Measurements from ENCODE around the gene GTPBP3. TPM values are rescaled to one million over a fixed set of nuclear protein-coding genes. Genes with fewer than 3 reads are reported as not detected.

GTPBP3 gene
- total and polyA plus RNA-seq, 8 donors, result 11.2 to 93.9 (median 20.3) TPM

DNA sequence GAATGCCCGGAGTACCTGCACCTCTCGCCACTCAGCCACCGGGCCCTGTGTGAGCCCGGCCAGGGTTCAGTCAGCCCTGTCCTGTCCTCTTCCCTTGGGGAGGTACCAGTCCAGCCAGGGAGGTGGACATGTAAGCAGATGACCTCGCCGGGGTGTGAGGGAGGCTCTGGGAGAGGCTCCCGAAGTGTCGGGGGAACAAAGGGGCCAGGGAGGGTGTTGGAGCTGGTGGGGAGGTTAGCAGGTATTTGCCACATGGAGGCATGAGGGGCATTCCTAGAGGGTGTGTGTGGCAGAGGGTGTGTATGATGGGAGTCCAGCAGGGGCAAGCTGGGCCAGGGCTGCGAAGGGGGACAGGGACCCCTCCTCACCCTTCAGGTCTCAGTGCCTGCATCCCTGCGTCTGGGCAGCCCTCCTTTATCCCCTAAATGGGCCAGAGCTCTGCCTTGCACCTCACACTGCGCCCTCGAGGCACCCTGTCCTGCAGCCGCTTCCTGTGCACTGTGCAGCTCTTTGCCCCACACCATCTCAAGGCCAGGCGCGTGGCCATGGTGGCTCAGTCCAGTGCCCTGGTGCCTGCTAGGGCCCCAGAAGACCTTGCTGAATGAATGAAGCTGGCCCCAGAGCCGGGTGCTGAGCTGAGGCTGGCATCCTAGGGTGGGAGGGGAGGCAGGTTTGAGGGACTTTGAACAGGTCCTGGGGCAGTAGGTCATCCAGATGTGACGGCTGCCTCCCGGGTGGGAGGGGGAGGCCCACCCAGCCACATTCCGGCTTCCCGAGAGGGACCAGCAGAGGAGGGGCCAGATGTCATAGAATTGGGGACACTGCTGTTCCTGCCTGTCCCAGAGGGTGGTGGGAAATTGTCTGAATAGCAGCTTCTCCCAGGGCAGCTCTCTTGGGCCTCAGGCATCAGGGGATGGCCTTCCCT, 24.9 kb upstream of the GTPBP3 start:
- intact Hi-C loops (cut with DNase I; ENCODE audit: low total_unique reads), result no loop called here
- Histone ChIP-seq H3K27me3 (no peaks in the 10 kb centered on the region), H3K36me3 (peaks cover 30 to 56% (median 36%) of the 10 kb centered on the region in 4 donors), H3K4me3 (no peak overlapping the region), H3K27ac (peak overlapping the region in 1 of 5 donors; percentile 50), H3K4me1 (peaks cover 24 to 61% (median 36%) of the 10 kb centered on the region in 4 donors), H3K9me3 (no peaks in the 10 kb centered on the region)
- 78 to 85% (median 85%) methylated on average over 11 to 20 of the region's 20 CpGs for WGBS, 5 donors
- TF ChIP-seq POLR2A (IDR thresholded peaks at IDR 0.05) (no peak), POLR2AphosphoS5 (IDR thresholded peaks at IDR 0.05) (no peak), EP300 (IDR thresholded peaks at IDR 0.05) (no peak)
- TF ChIP-seq, protein P1, sequence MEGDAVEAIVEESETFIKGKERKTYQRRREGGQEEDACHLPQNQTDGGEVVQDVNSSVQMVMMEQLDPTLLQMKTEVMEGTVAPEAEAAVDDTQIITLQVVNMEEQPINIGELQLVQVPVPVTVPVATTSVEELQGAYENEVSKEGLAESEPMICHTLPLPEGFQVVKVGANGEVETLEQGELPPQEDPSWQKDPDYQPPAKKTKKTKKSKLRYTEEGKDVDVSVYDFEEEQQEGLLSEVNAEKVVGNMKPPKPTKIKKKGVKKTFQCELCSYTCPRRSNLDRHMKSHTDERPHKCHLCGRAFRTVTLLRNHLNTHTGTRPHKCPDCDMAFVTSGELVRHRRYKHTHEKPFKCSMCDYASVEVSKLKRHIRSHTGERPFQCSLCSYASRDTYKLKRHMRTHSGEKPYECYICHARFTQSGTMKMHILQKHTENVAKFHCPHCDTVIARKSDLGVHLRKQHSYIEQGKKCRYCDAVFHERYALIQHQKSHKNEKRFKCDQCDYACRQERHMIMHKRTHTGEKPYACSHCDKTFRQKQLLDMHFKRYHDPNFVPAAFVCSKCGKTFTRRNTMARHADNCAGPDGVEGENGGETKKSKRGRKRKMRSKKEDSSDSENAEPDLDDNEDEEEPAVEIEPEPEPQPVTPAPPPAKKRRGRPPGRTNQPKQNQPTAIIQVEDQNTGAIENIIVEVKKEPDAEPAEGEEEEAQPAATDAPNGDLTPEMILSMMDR (IDR thresholded peaks at IDR 0.05), result no peak
- DNase-seq, result peak in 1 of 2 donors; percentile 42

DNA sequence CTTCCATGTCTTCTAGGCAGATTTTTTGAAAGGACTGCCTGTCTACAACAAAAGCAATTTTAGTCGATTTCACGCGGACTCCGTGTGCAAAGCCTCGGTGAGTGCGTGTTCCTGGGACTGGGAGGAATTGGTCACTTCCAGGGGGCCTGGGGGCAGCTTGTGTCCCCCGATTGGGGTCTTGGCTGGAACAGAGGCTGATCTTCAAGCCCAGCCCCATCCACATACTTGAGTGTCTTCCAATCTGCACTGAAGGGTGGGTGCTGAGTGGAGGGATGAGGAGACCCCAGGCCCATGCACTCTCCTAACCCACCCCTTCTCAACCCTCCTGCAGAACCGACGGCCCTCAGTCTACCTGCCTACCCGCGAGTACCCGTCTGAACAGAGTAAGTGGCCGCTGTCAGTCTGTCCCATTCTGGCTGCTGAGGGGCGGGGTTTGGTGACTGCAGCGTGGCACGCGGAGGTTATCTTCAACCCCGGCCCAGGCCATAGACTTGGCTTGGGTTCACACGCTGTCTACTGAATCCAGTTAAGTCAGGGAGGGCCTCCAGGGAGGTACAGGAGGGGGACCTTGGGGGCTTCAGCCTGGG, 23.3 kb upstream of the GTPBP3 start:
- Histone ChIP-seq H3K27me3 (no peaks in the 10 kb centered on the region), H3K9me3 (no peaks in the 10 kb centered on the region), H3K4me3 (no peak overlapping the region), H3K4me1 (peaks cover 20 to 58% (median 34%) of the 10 kb centered on the region in 4 donors), H3K27ac (no peak overlapping the region), H3K36me3 (peaks cover 37 to 72% (median 47%) of the 10 kb centered on the region in 4 donors)
- no peak for DNase-seq
- WGBS, 5 donors, result 52 to 73% (median 65%) methylated on average over 17 to 19 of the region's 19 CpGs
- TF ChIP-seq EP300 (IDR thresholded peaks at IDR 0.05) (no peak), POLR2A (IDR thresholded peaks at IDR 0.05) (no peak), POLR2AphosphoS5 (IDR thresholded peaks at IDR 0.05) (no peak)
- TF ChIP-seq, protein P1 (IDR thresholded peaks at IDR 0.05), result no peak
- intact Hi-C loops (cut with DNase I; ENCODE audit: low total_unique reads), result no loop called here

DNA sequence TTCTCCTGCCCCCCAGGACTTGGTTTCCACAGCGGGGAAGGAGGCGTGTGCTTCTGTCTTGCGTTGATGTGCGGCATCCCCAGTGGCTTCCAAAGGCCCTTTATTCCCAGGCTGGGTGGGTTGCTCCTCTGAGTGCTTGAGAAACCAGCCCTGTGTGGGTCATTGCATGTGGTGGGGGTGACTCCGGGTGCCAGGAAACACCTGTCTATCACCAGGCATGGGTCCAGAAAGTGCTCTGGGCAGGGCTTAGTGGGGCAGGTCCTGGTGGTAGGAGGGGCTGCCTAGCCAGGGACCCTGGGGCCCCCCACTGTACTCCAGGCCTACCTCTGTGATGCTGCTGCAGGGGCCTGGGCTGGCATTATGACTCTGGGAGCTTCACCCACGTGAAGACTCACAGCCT, 18.4 kb upstream of the GTPBP3 start:
- Histone ChIP-seq H3K9me3 (no peaks in the 10 kb centered on the region), H3K27ac (peak overlapping the region in 1 of 5 donors; percentile 14), H3K36me3 (peaks cover 64 to 87% (median 77%) of the 10 kb centered on the region in 4 donors), H3K4me3 (no peak overlapping the region), H3K27me3 (no peaks in the 10 kb centered on the region), H3K4me1 (peaks cover 0 to 26% (median 12%) of the 10 kb centered on the region in 4 donors)
- WGBS, 5 donors, result 74 to 92% (median 77%) methylated on average over 5 to 6 of the region's 6 CpGs
- no peak for TF ChIP-seq POLR2A (IDR thresholded peaks at IDR 0.05)
- no peak for TF ChIP-seq EP300 (IDR thresholded peaks at IDR 0.05)
- TF ChIP-seq POLR2AphosphoS5 (IDR thresholded peaks at IDR 0.05), result no peak
- TF ChIP-seq, protein P1 (IDR thresholded peaks at IDR 0.05), result no peak
- intact Hi-C loops (cut with DNase I; ENCODE audit: low total_unique reads), result no loop called here
- no peak for DNase-seq

DNA sequence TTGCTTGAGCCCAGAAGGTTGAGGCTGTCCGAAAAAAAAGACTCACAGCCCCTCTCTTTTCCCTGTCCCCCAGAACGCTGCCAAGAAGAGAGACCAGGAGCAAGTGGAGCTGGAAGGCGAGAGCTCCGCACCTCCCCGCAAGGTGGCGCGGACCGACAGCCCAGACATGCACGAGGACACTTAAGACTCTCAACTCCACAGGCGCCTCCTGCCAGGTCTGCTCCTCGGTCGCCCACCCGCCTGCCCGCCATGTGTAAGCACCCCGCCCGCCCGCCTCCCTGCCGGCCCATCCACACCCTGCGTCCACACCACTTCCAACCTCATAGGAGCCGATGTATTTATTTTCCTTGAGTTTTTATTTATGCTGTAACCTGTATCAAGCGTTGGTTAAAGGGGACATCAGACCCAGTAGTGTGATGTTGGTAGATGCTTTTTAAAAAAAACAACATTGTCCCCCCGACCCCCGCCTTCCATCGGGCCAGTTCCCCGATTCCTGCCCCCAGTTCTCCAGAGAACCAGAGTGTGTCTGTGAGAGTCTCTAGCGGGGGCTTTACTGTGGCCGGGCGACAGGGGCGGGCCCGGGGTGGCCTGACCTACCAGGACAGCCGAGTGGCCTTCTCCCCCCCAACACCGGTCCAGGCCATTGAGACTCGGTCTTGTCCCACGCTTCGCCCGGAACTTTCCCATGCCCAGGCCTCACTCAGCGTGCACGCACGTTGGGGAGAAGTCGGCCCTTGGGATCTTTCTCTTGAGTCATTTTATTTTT, 17.7 kb upstream of the GTPBP3 start:
- H3K27me3 ChIP-seq, result no peaks in the 10 kb centered on the region
- H3K4me3 ChIP-seq, result no peak overlapping the region
- peaks cover 0 to 26% (median 10%) of the 10 kb centered on the region in 4 donors for H3K4me1 ChIP-seq
- intact Hi-C loops (cut with DNase I; ENCODE audit: low total_unique reads), result no loop called here
- H3K27ac ChIP-seq, result no peak overlapping the region
- WGBS, 5 donors, result 87 to 94% (median 90%) methylated on average over 39 to 40 of the region's 40 CpGs
- no peak for DNase-seq
- no peaks in the 10 kb centered on the region for H3K9me3 ChIP-seq
- peaks cover 57 to 83% (median 74%) of the 10 kb centered on the region in 4 donors for H3K36me3 ChIP-seq
- TF ChIP-seq, protein P1 (IDR thresholded peaks at IDR 0.05), result no peak
- no peak for TF ChIP-seq EP300 (IDR thresholded peaks at IDR 0.05)
- TF ChIP-seq POLR2AphosphoS5 (IDR thresholded peaks at IDR 0.05), result no peak
- TF ChIP-seq POLR2A (IDR thresholded peaks at IDR 0.05), result no peak
